ENCODE data around the gene RNU6-1. TPM values are rescaled to one million over a fixed set of nuclear protein-coding genes. Genes with fewer than 3 reads are reported as not detected.

Gene RNU6-1
- total RNA-seq, 1 donor from 2014 or later: not detected

GRCh38 chr15:67833710-67834511, 5.9 kb downstream of the RNU6-1 start:
- Mint-ChIP-seq H3K36me3 (ENCODE audit: unreplicated experiment) (no peaks in the 10 kb centered on the region), H3K4me3 (ENCODE audit: unreplicated experiment) (peak overlapping the region; percentile 68), H3K4me1 (ENCODE audit: unreplicated experiment) (peaks cover 32% of the 10 kb centered on the region), H3K27ac (ENCODE audit: unreplicated experiment) (no peak overlapping the region), H3K9me3 (ENCODE audit: unreplicated experiment) (no peaks in the 10 kb centered on the region), H3K27me3 (ENCODE audit: unreplicated experiment) (peaks cover 59% of the 10 kb centered on the region)
- TF ChIP-seq CTCF (IDR thresholded peaks at IDR 0.05): peak; percentile 76
- DNase-seq (ENCODE audit: extremely low spot score, unreplicated experiment): peak; percentile 86

- peaks cover 66% of the 10 kb centered on the region for H3K27me3 Mint-ChIP-seq (ENCODE audit: unreplicated experiment)
- H3K27ac Mint-ChIP-seq (ENCODE audit: unreplicated experiment): no peak overlapping the region
- peaks cover 35% of the 10 kb centered on the region for H3K4me1 Mint-ChIP-seq (ENCODE audit: unreplicated experiment)
- no peaks in the 10 kb centered on the region for H3K36me3 Mint-ChIP-seq (ENCODE audit: unreplicated experiment)
- H3K9me3 Mint-ChIP-seq (ENCODE audit: unreplicated experiment): no peaks in the 10 kb centered on the region
- H3K4me3 Mint-ChIP-seq (ENCODE audit: unreplicated experiment): peak overlapping the region; percentile 68
- DNase-seq (ENCODE audit: extremely low spot score, unreplicated experiment): no peak
- TF ChIP-seq CTCF (IDR thresholded peaks at IDR 0.05): no peak
These were observed 6.7 kb downstream of the RNU6-1 start for GRCh38 chr15:67832897-67833709.

GRCh38 chr15:67832031-67832551, 7.8 kb downstream of the RNU6-1 start:
- TF ChIP-seq CTCF (IDR thresholded peaks at IDR 0.05): peak; percentile 43
- Mint-ChIP-seq H3K27me3 (ENCODE audit: unreplicated experiment) (peaks cover 63% of the 10 kb centered on the region), H3K27ac (ENCODE audit: unreplicated experiment) (no peak overlapping the region), H3K9me3 (ENCODE audit: unreplicated experiment) (no peaks in the 10 kb centered on the region), H3K4me3 (ENCODE audit: unreplicated experiment) (no peak overlapping the region), H3K4me1 (ENCODE audit: unreplicated experiment) (peaks cover 36% of the 10 kb centered on the region), H3K36me3 (ENCODE audit: unreplicated experiment) (no peaks in the 10 kb centered on the region)
- no peak for DNase-seq (ENCODE audit: extremely low spot score, unreplicated experiment)

- H3K27ac Mint-ChIP-seq (ENCODE audit: unreplicated experiment): no peak overlapping the region
These were observed 8.5 kb downstream of the RNU6-1 start for GRCh38 chr15:67831363-67831762.

More at GRCh38 chr15:67831363-67831762, 8.5 kb downstream of the RNU6-1 start:
- Mint-ChIP-seq H3K27me3 (ENCODE audit: unreplicated experiment) (peaks cover 63% of the 10 kb centered on the region), H3K9me3 (ENCODE audit: unreplicated experiment) (no peaks in the 10 kb centered on the region), H3K36me3 (ENCODE audit: unreplicated experiment) (no peaks in the 10 kb centered on the region), H3K4me3 (ENCODE audit: unreplicated experiment) (no peak overlapping the region), H3K4me1 (ENCODE audit: unreplicated experiment) (peaks cover 37% of the 10 kb centered on the region)
- no peak for TF ChIP-seq CTCF (IDR thresholded peaks at IDR 0.05)
- DNase-seq (ENCODE audit: extremely low spot score, unreplicated experiment): no peak
